GM19397 (cell line): ENCODE data around the gene PPME1.

Source experiments
- ATAC-seq: cut with Tn5 transposase; IDR thresholded peaks from one replicate; pipeline ENCODE4 v1.9.1; 2021; ENCODE audit warnings: mild to moderate bottlenecking, moderate library complexity; ENCODE audit not compliant: unreplicated experiment

Gene PPME1

DNA sequence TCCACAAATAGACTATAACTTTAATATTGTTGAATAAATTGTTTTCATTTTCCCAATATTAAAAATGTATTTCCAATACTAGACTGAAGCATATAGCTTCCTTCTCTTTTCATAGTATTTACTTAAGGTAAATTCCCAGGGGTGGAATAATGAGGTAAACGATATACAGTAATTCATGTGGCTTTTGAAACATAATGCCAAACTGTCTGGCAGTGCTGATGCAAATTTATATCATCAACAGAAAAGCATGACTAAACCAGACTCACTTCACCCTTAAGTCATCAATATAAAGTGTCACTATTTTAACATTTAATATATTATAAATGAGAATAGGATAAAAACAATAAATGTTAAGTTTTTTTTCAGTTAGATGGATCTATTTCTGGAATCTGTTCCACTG is 13.9 kb upstream of the PPME1 start:
- ATAC-seq: no peak

GRCh38 chr11:74159642-74160041 is 11.4 kb upstream of the PPME1 start:
- ATAC-seq: no peak

GRCh38 chr11:74162681-74163467 is 8.2 kb upstream of the PPME1 start:
- ATAC-seq: no peak

GRCh38 chr11:74168838-74169237 is 2.3 kb upstream of the PPME1 start:
- no peak for ATAC-seq

GRCh38 chr11:74169738-74170458 is 1.2 kb upstream of the PPME1 start:
- ATAC-seq: no peak

- ATAC-seq: no peak
These were observed 510 bp downstream of the PPME1 start for GRCh38 chr11:74171630-74171968.

DNA sequence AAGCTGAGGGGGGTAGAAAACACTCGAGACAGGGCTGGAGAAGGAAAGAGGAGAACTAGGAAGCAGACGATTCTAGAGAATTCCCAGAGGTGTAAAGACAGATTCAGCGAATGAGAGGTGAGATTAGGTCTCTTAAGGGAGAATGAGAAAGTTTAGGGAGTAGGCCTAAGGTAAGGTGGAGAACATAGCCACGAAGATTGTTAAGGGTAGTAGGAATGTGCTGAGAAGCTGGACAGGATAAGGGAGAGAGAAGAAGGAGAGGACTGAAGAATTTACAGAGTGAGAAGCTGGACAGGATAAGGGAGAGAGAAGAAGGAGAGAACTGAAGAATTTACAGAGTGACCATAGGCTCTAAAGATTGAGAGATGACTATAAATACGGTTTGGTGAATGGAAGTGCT is 908 bp downstream of the PPME1 start:
- no peak for ATAC-seq

DNA sequence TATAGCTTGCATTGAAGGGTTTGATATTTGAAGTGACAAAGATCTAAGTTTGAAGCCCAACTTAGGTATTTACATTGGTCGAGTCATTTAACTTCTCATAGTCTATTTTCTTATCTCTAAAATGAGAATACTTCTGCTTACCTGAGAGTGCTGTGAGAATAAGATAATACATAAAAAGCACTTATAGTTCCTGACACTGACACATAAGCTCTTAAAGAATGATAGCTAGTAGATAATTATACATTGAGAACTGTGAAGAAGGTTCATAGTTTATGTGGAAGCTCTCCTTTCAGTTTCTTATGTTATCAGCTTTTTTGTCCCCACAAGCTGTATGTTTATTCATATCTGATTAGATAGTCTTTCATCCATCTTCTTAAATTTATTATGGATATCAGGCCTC is 4.8 kb downstream of the PPME1 start:
- no peak for ATAC-seq

DNA sequence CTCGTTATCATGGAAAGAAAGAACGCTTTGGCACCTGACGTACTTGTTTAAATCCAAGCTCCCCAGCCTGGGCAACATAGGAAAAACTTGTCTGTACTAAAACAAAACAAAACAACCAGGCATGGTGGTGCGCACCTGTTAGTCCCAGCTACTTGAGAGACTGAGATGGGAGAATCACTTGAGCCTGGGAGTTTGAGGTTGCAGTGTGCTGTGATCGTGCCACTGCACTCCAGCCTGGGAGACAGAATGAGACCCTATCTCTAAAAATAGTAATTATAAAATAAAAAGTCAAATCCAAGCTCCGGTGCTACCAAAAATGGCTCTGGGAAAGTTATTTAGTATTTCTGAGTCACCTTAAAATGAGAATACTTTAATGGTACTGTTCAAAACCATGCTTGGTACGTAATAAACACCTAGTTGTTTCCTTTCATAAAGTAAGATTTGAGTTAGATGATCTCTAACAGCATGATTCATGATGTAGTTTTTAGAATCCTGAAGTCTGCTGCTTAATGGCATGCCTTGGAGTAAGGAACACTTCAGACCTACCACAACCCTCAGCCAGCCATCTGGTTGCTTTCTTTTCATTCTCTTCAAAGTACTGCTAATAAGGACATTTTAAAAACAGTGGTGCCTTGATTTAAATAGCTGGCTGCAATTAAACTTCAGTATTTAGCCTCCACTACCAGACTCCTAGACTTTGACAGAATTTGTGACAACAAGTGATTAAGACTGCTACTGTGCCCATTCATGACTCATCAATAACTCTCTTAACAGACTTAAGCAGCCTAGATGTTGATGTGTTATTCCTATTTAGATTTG is 8.4 kb downstream of the PPME1 start:
- ATAC-seq: no peak

DNA sequence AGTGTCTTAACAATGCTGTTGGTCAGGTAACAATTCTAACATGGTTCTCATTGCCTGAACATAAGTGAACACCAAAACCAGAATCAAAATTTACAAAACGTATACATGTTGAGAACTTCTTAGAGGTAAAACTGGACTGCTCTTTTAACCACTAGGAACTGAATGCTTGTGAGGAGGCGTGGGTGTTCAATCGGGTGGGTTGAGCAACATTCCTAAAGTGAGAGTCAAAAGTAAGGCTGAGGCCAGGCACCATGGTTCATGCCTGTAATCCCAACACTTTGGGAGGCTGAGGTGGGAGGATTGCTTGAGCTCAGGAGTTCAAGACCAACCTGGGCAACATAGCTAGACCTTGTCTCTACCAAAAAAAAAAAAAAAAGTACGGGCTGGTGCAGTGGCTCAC is 11.5 kb downstream of the PPME1 start:
- no peak for ATAC-seq

GRCh38 chr11:74185285-74185684 is 14.2 kb downstream of the PPME1 start:
- ATAC-seq: no peak

DNA sequence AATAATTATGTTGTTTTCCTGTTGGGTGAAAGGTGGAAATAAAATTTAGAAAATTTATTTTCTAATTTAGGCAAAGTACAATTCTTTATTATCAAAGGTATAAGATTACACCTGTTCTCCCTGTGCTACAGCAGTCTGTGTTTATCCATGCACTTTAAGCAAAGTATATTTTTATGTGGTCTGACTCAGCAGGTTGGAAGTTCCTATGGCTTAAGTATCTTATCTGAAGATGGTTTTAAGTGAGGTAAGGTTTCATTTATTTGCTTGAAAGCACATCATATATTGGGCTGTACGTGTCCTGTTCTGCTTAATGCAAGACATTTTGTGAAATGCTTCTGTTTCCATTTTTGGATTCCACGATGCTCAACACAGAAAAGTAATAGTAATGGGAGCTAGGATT is 14.6 kb downstream of the PPME1 start:
- no peak for ATAC-seq

DNA sequence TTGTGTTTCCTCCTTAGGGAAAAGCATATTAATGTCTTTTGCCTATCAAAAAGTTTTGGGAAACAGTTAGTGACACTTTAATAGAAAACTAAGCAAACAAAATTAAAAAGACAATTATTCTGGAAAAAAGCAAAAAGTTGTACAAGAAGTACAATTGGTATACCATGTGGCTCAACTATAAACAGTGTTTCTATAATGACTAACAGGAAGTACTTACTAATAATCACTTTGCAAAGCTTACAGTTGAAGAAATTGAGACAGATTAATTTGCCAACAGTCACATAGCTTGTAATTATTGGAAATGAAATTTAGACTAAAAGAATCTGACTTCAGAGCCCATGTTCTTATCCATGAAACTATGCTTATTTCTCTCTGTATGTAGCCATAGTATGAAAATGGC is 24.7 kb downstream of the PPME1 start:
- no peak for ATAC-seq

- no peak for ATAC-seq
These were observed 25.8 kb downstream of the PPME1 start for GRCh38 chr11:74196781-74197486.

DNA sequence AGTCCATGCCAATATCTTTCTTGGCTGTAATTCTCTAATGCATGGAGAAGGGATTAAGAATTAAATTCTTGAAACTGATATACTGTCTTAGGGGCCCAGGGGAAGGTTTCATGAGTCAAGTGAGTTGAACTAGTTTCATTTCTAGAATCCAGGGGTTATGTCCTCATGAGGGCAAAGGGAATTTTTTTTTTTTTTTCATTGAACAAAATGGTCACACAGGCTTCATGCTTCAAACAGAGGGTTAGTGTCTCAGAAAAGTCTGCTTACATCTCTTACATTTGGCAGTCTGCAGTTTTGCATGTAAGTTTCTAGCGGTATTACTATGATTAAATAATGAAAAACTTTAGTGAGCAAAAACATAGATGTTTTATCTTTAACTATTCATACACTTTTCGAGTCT is 32.9 kb downstream of the PPME1 start:
- no peak for ATAC-seq

- no peak for ATAC-seq
These were observed 33.6 kb downstream of the PPME1 start for GRCh38 chr11:74204701-74205100.

GRCh38 chr11:74205181-74205580 is 34.1 kb downstream of the PPME1 start:
- ATAC-seq: no peak

DNA sequence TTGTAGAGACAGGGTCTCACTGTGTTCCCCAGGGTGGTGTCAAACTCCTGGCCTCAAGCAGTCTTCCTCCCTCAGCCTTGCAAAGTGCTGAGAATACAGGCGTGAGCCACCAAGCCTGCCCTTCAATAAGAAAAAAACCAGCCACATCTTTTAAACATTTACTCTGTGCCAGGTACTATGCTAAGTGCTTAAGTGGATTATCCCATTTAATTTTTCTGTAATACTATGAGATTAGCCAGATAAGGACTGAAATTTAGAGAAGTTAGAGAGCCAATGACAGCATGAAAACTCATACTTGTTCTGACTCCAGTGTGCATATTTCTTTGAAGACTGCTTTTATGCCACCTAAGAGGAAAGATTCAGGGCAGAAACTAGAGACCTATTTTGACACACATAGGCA is 35.7 kb downstream of the PPME1 start:
- ATAC-seq: no peak

- ATAC-seq: no peak
These were observed 37.4 kb downstream of the PPME1 start for GRCh38 chr11:74208507-74208906.

GRCh38 chr11:74212533-74212932 is 41.4 kb downstream of the PPME1 start:
- ATAC-seq: no peak

DNA sequence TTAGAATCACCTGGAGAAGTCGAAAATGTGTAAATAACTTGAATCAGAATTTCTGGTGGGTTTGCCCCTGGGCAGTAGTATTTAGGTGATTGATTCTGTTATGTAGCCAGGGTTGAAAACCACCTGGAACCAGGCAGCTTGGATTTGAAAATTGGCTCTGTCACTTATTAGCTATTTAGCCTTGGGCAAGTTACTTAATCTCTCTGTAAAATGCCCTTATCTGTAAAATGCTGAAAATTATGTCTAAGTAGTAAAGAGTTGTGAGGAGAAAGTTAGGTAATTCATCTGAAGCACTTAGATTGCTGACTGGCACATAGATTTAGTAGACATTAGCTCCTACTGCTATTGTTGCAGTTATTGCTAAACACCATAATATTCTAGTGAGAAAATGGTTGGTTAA is 49.3 kb downstream of the PPME1 start:
- no peak for ATAC-seq
